Mesodermal cell (in vitro differentiated cells): Measurements from ENCODE around the gene LRP1B.
A peak's percentile ranks its signal among the peaks of the same experiment; 100 is the strongest.

Experiments used
- H3K27ac ChIP-seq: 2 replicates; pipeline ENCODE4 v1.7.0; 2013; ENCODE audit warnings: mild to moderate bottlenecking, low read depth, low read length, moderate library complexity; ENCODE audit not compliant: severe bottlenecking
- H3K36me3 ChIP-seq: 2 replicates; pipeline ENCODE4 v1.7.1; 2013; ENCODE audit warnings: mild to moderate bottlenecking, low read length, moderate library complexity; ENCODE audit not compliant: control insufficient read depth, insufficient read depth
- H3K4me1 ChIP-seq: one replicate; pipeline ENCODE4 v1.7.1; 2013; ENCODE audit warnings: mild to moderate bottlenecking, low read length; ENCODE audit not compliant: insufficient read depth, control insufficient read depth, poor library complexity, severe bottlenecking
- H3K4me3 ChIP-seq: 2 replicates; pipeline ENCODE4 v1.7.0; 2013; ENCODE audit warnings: low read length, control low read depth, mild to moderate bottlenecking; ENCODE audit not compliant: insufficient read depth, poor library complexity, severe bottlenecking; ENCODE audit errors: extremely low read depth
- H3K9me3 ChIP-seq: 2 replicates; pipeline ENCODE4 v1.7.1; 2013; ENCODE audit warnings: mild to moderate bottlenecking, low read length, moderate library complexity; ENCODE audit not compliant: control insufficient read depth
- WGBS, 2 experiments: methylation state at CpG; one replicate each; pipeline ENCODE4 v1.1.5; 2013; ENCODE audit warnings: missing lambda C conversion rate in 2 of 2; ENCODE audit not compliant: insufficient coverage in 2 of 2; 5-methylcytosine and 5-hydroxymethylcytosine counted together

LRP1B gene

DNA sequence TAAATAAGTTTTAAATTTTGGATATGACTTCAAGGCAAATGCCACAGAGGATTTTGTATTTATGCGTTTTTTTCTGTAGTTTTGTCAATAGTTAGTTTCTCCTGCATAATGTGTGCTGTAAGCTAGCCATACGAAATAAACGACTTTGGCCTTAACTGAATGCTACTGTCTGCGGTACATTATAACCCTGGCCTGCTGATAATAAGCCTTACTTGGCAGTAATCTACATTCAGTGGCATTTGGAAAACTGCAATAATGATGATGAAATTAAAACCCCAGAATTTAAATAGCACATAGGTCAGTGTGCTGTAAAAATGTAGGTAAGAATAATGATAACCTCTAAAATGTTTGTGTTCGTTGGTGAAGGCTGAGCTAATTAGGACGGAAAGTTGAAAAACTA lies 88.8 kb downstream of the LRP1B start:
- Histone ChIP-seq H3K27ac (no peak overlapping the region), H3K4me3 (no peak overlapping the region), H3K9me3 (no peaks in the 10 kb centered on the region), H3K4me1 (peaks cover 16% of the 10 kb centered on the region), H3K36me3 (no peaks in the 10 kb centered on the region)
- 87 to 88% methylated on average over 1 to 4 of the region's 6 CpGs for WGBS, 2 experiments

DNA sequence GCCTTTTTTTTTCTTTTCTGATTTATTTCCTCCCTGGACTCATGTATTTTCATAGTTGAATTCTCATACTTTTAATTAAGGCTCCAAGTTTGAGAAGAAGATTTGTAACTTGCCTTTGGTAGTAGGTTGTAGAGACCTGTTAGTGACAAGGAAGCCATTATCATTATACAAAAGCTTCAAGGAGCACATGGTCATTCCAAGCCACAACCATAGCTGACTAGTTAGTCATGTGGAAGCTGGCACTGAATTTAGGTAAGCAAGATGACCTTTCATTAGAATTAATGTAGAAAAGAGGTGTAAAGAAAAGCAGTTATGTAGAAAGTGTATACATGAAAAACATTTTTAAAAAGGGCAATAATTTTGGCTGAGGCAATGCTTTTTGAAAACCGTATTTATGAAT lies 89.7 kb downstream of the LRP1B start:
- no peaks in the 10 kb centered on the region for H3K9me3 ChIP-seq
- H3K4me1 ChIP-seq, result peaks cover 21% of the 10 kb centered on the region
- H3K36me3 ChIP-seq, result no peaks in the 10 kb centered on the region
- WGBS, 2 experiments, result 89% methylated on average over 1 of the region's 1 CpG; no CpG with 5 or more reads in 1 of the 2 experiments
- no peak overlapping the region for H3K4me3 ChIP-seq
- H3K27ac ChIP-seq, result no peak overlapping the region

DNA sequence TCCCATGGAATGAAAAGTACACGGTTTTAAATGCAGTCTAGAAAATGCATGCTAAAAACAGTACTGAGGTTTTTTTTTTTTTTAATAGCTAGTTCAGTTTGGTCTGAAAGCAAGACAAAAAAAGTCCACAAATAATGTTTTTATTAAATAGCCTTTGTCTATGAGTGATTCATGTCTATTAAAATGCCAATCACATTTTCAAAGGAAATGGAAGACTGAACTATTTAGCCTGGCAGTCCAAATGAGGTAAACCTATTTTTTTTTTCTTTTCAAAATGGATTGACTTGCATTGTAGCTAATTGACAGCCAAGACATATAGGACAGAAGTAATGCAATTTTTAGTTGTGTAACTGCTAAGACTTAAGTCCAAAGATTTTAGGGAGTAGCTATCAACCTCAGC lies 90.3 kb downstream of the LRP1B start:
- Histone ChIP-seq H3K4me1 (peaks cover 21% of the 10 kb centered on the region), H3K4me3 (no peak overlapping the region), H3K36me3 (no peaks in the 10 kb centered on the region), H3K9me3 (no peaks in the 10 kb centered on the region), H3K27ac (no peak overlapping the region)
- 100% methylated on average over 1 of the region's 1 CpG; no CpG with 5 or more reads in 1 of the 2 experiments for WGBS, 2 experiments

DNA sequence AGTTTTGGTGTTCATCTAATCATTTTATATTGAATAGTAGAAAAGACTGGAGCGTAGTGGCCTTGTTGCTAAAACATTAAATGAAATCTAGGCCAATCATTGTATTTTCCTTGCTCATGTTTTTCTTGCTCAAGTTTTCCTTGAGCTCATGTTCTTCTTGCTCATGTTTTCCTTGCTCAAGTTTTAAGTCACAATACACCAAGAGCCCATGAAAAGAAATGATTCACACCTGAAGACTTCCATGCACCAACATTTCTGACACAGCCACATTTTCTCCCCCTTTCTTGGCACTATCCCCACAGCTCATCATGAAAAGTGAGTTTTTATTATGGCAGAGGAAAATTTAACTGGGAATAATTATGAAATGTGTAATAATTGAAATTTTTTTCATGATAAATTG lies 92.0 kb downstream of the LRP1B start:
- no CpG with 5 or more reads among the region's 1 CpG for WGBS, 2 experiments
- H3K27ac ChIP-seq, result no peak overlapping the region
- H3K4me3 ChIP-seq, result no peak overlapping the region

DNA sequence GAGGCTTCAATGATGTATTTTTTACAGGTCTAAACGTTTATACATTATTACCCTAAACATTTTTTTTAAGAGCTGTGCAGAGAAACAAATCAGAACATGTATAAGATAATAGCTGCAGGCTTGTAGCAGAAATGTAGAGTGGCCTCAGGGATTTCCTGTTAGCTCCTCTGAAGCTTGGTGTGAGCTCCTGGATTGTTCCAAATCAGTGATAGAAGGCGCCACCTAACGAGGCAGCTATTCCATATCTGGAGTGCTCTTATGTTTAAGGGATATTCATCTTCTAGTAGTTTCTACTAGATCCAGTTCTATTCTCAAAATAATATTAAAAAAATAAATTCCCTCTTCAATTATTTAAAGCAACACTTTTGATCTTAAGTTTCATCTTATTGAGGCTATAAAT lies 93.1 kb downstream of the LRP1B start:
- H3K9me3 ChIP-seq, result no peaks in the 10 kb centered on the region
- no CpG with 5 or more reads among the region's 3 CpGs for whole genome bisulfite sequencing, 2 experiments
- no peak overlapping the region for H3K4me3 ChIP-seq
- peak overlapping the region; percentile 75 for H3K27ac ChIP-seq
- no peaks in the 10 kb centered on the region for H3K36me3 ChIP-seq
- H3K4me1 ChIP-seq, result peaks cover 21% of the 10 kb centered on the region

More for the DNA sequence above, 92.0 kb downstream of the LRP1B start:
- H3K36me3 ChIP-seq, result no peaks in the 10 kb centered on the region
- H3K4me1 ChIP-seq, result peaks cover 21% of the 10 kb centered on the region
- H3K9me3 ChIP-seq, result no peaks in the 10 kb centered on the region

DNA sequence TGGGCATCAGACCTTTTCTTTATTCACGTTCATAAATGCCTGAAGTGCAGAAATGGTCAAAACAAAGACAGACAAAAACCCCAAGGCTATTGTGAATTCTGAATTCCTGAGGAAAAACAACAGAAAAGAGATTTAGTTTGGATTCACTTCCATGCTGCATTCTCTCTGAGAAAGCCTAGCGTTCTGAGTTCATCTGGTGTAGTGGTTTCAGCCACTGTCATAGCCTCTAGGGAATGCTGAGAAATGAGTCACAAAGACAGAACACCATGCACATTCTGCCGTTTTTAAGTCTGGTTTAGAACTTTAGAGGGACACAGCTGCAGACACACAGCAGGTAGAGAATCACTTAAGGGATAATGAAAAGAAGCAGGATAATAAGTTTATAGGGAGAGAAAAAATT lies 93.8 kb downstream of the LRP1B start:
- 23 to 38% methylated on average over 2 to 3 of the region's 3 CpGs for WGBS, 2 experiments
- Histone ChIP-seq H3K4me1 (peaks cover 21% of the 10 kb centered on the region), H3K4me3 (no peak overlapping the region), H3K27ac (peak overlapping the region; percentile 75), H3K9me3 (no peaks in the 10 kb centered on the region), H3K36me3 (no peaks in the 10 kb centered on the region)

DNA sequence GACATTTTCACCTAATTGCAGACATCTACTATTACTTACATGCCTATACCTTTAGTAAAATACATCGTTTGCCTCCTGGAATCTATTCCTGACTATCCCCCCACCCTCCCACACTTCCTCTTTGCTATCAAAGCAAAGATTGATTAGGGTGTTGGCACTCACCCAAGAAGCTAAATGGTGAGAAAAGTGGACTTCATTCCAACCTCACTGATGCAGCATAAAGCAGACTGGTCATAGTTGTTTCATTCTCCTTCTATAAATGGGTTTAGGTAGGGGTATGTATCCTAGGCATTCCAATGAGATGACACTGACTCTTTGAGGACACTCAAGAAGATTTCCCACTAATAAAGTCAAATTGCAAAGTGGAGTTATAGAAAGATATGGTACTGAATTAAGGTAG lies 97.4 kb downstream of the LRP1B start:
- Histone ChIP-seq H3K4me1 (peaks cover 13% of the 10 kb centered on the region), H3K27ac (no peak overlapping the region), H3K36me3 (no peaks in the 10 kb centered on the region), H3K9me3 (no peaks in the 10 kb centered on the region), H3K4me3 (no peak overlapping the region)
- 83% methylated on average over 1 of the region's 1 CpG; no CpG with 5 or more reads in 1 of the 2 experiments for WGBS, 2 experiments

DNA sequence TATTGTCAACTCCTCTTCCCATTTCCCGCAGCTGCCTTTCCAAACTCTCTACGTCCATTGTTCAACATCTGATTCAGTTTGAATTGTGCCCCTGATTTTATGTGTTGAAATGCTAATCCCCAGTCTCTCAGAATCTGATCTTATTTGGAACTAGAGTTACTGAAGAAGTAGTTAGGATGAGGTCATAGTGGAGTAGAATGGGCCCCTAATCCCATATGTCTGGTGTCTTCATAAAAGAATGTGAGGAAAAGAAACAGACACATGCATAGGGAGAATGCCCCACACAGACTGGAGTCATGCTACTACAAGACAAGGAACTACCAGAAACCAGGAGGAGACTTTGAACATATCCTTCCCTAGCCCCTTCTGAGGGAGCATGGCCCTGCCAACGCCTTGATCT lies 99.2 kb downstream of the LRP1B start:
- WGBS, 2 experiments, result 100% methylated on average over 1 of the region's 3 CpGs; no CpG with 5 or more reads in 1 of the 2 experiments
- H3K9me3 ChIP-seq, result no peaks in the 10 kb centered on the region
- no peaks in the 10 kb centered on the region for H3K36me3 ChIP-seq
- H3K27ac ChIP-seq, result no peak overlapping the region
- H3K4me3 ChIP-seq, result no peak overlapping the region
- peaks cover 2% of the 10 kb centered on the region for H3K4me1 ChIP-seq

DNA sequence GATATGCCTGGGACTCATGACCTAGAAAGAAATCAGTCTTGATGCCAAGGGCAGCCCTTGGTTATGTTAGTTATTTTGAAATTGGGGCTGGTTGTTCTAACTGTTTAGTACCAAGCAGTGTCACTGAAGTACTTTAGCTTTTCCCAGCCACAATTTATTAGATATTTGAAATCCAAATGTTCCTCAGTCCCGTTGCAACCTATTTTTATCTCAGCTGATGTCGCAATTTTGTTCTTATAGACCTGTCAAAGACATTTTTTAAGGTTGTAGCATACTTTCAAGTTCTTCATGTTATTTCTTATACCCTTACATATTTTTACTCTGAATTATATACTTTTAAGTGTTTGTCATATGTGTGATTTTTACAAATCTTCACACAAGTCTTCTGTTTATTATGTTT lies 100.1 kb downstream of the LRP1B start:
- no peaks in the 10 kb centered on the region for H3K36me3 ChIP-seq
- no peak overlapping the region for H3K4me3 ChIP-seq
- H3K27ac ChIP-seq, result no peak overlapping the region
- no peaks in the 10 kb centered on the region for H3K4me1 ChIP-seq
- 80% methylated on average over 1 of the region's 2 CpGs; no CpG with 5 or more reads in 1 of the 2 experiments for WGBS, 2 experiments
- no peaks in the 10 kb centered on the region for H3K9me3 ChIP-seq

DNA sequence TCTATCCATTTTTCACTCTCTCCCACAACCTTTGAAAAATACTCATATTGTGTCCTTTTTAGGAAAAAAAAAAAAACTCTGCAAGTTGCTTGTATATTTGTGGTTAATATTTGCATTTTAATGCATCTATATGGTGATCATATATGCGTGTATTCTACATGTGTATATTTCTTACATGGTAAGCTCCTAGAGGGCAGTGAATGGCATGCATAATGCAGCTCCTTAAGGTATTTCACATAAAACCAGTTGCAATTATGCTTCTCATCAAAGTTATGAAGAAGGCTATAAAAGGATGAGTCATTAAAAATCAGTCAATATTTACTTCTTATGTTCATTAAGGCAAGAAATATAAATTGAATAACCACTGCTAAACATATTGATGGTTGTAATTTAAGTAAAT lies 100.8 kb downstream of the LRP1B start:
- Histone ChIP-seq H3K36me3 (no peaks in the 10 kb centered on the region), H3K4me3 (no peak overlapping the region), H3K9me3 (no peaks in the 10 kb centered on the region), H3K27ac (no peak overlapping the region), H3K4me1 (no peaks in the 10 kb centered on the region)
- WGBS, 2 experiments, result 67% methylated on average over 1 of the region's 1 CpG; no CpG with 5 or more reads in 1 of the 2 experiments

DNA sequence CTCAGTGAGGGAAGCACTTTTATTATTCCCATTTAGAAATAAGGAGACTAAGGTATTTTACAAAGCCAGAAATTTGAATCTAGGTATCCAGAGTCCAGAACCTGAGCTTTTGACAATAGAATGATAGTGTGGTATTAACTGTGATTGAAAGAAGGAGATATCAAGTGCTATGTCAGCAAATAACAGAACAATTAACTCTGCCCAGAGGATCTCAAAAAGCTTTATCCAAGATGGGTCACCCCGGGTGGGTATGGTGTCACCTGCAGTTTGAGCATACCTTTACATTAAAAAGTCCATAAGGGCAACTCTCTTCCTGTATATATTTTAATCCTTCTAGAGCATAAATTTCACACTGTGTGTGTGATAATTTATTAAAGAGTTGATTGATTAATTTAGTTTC lies 105.4 kb downstream of the LRP1B start:
- no CpG with 5 or more reads among the region's 1 CpG for WGBS, 2 experiments
- Histone ChIP-seq H3K9me3 (no peaks in the 10 kb centered on the region), H3K27ac (no peak overlapping the region)

More for the DNA sequence above, 105.4 kb downstream of the LRP1B start:
- no peak overlapping the region for H3K4me3 ChIP-seq
- no peaks in the 10 kb centered on the region for H3K4me1 ChIP-seq
- no peaks in the 10 kb centered on the region for H3K36me3 ChIP-seq
